Right kidney (tissue), 1 donor: ENCODE measurements around the gene APOL3.
"Not testable (repeated sequence)": the region's sequence is repeated elsewhere in the genome, so short reads cannot be mapped to it uniquely, and the experiment has no call there.

Source experiments
- DNase-seq: peaks from one replicate; pipeline ENCODE4 v3.0.0-alpha.2; 2016

APOL3 gene

DNA sequence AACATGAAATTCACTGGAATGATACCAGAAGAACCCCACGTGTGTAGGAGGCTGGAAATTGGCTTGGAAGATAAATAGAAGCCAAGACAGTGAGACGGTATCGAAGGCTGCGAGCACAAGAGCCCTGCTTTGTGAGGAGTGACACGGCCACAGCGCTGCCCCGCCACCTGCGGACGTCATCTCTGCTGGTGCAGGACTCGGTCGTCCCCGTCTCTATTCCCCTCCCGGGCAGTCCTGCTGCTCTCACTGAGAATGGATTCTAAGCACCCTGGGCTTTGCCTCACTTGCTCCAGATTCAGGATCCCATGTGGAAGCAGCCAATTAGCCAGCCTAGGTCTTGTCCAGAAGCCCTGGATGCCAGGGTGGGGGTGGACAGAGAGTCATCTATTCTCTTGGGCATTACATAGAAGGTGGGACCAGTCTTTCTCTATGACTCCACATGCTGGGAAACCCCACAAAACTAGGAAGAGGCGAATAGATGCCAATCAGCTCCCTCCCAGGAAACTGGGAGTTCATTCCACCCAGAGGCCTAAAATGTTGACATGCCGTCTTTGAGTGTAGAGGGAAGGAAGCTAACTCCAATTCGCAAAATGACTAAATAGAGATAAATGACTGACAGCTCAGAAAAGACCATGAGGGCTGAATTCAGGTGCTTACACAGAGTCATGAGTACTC lies 25.1 kb downstream of the APOL3 start:
- DNase-seq, result no peak

- DNase-seq, result no peak
Observed at GRCh38 chr22:36134182-36134581, 26.4 kb downstream of the APOL3 start.

- no peak for DNase-seq
Observed at GRCh38 chr22:36131907-36132306, 28.6 kb downstream of the APOL3 start.

DNA sequence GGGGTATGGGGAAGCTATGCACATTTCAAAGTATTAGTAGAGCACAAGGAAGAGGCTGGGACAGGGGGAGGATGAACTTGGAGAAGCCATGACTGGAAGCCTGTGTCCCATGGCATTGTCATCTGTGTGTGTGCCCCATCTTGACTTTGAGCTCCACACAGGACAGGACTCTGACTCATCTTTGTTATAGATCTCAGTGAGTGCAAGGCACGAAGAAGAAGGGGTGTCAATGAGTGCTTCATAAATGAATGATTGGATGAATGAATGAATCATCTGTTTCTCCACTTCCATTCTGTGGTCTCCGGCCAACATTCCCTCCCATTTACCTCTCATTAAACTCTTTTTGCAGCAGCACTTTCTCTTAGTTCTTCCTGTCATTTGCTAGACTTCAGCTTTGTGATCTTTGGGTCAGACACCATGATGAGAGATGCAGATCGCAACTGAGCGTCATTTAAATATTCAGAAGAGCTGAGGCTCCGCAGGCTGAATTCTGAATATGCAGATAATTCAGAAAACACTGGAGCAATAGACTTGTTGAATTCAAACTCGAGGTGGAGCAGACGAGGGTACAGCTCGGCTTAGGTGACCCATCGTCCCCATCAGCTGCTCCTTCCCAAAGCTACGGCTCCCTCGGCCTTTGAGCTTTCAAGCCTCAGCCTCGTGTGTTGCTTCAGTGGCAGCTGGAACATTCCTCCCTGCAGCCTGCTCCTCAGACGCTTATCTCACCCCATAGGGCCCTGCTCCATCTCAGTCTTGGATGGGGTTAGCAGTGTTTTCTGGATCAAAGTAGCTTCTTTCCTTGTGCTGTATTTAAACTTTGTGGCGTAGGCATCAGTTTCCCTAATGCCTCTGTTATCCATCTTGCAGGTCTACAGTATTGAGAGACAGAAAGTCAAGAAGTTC lies 30.8 kb downstream of the APOL3 start:
- no peak for DNase-seq

- DNase-seq, result no peak
Observed at GRCh38 chr22:36129071-36129470, 31.5 kb downstream of the APOL3 start.

DNA sequence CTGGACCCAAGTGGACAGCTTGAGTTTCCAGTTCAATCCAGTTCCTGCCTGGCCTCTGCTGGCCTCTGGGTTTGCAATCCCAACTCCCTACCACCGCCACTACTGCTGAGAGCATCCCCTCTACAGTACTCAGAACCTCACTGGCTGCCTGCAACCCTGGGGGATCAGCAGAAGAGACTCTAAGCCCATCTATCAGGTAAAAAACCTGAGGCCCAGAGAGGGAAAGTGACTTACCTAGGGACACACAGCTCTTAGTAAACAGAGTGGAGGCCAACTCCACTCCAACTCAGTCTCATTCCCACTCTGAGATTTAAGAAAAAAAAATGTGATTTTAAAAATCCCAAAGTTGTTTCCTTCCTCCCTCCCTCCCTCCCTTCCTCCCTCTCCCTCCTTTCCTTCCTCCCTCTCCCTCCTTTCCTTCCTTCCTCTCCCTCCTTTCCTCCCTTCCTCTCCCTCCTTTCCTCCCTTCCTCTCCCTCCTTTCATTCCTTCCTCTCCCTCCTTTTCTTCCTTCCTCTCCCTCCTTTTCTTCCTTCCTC lies 34.5 kb downstream of the APOL3 start:
- no peak for DNase-seq

DNA sequence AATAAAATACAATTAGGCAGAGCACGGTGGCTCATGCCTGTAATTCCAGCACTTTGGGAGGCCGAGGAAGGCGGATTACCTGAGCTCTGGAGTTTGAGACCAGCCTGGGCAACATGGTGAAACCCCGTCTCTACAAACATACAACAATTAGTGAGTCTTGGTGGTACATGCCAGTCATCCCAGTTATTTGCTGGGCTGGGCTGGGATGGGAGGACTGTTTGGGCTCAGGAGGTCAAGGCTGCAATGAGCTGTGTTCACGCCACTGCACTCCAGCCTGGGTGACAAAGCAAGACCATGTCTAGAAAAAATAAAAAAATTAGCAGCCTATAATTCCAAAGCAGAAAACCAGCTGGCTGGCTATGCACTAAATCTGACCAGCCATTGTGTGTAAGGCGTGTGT lies 35.1 kb downstream of the APOL3 start:
- no peak for DNase-seq

GRCh38 chr22:36124666-36125065 lies 35.9 kb downstream of the APOL3 start:
- DNase-seq, result no peak

DNA sequence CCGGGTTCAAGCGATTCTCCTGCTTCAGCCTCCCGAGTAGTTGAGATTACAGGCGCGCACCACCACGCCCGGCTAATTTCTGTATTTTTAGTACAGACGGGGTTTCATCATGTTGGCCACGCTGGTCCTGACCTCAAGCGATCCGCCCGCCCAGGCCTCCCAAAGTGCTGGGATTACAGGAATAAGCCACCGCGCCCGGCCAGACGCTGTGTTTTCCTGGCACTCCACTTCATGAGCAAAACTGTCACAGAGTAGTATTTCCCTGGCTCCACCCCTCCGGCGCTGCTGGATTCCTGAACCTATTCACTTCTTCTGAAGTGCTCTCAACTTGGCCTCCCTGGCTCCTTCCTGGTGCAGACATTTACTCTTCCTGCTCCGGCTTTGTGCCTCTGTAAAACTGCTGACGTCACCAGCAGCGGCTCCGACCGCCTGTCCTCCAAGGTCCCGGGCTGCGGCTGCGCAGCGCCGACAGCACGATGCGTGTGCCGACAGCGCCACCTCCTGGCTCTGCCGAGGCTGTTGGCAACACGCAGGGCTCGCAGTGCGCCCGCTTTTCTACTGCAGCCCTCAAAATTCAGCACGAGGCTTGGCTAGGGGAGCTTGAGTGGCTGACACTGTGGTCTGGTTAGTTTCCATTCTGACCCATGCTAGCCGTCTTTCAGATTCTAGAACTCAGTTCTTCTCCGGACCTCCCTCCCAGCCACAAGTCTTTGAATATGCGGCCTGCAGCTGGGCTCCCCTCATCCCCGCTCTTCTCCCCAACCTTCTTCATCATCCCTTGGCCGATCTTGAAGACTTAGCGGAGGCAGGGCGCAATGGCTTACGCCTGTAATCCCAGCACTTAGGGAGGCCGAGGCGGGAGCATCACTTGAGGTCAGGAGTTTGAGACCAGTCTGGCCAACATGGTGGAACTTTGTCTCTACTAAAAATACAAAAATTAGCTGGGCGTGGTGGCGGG lies 36.6 kb downstream of the APOL3 start:
- DNase-seq, result peak; percentile 87

DNA sequence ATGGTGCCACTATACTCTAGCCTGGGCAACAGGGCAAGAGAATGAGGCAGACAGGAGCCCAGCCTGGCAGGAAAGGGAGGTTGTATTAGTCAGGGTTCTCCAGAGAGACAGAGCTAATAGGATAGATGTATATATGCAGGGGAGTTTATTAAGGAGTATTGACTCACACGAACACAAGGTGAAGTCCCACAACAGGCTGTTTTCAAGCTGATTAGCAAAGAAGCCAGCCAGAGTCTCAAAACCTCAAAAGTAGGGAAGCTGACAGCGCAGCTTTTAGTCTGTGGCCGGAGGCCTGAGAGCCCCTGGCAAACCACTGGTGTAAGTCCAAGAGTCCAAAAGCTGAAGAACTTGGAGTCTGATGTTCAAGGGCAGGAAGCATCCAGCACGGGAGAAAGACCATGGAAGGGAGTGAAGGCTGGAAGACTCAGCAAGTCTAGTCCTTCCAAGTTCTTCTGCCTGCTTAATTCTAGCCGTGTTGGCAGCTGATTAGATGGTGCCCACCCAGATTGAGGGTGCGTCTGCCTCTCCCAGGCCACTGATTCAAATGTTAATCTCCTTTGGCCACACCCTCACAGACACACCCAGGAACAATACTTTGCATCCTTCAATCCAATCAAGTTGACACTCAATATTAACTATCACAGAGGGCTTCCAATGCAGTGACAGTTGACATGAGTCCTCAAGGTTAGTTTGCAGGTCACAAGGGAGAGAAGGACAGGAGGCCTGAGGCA lies 39.8 kb downstream of the APOL3 start:
- DNase-seq, result not testable (repeated sequence)

- no peak for DNase-seq
Observed at GRCh38 chr22:36117053-36117554, 43.5 kb downstream of the APOL3 start.

- no peak for DNase-seq
Observed at GRCh38 chr22:36116127-36116526, 44.4 kb downstream of the APOL3 start.

GRCh38 chr22:36113121-36113520 lies 47.4 kb downstream of the APOL3 start:
- no peak for DNase-seq

DNA sequence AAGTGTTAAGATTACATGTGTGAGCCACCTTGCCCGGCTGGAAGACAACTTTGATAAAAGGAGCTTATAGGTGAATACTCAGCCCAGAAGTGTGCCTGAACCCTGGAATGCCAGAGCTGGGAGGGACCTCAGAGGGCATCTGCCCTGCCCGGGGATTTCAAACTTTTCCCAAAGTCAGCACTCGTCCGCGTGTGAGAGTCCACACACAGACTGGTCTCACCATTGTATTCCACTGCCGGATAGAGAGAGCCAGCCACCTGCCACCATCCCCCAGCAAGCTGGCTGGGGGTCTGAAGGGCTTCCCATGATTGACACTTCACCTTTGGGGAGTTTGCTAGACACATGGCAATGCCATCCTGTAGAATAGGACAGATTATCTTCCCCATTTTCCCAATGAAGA lies 49.2 kb downstream of the APOL3 start:
- DNase-seq, result no peak

- peak; percentile 37 for DNase-seq
Observed at GRCh38 chr22:36110306-36110881, 50.2 kb downstream of the APOL3 start.

DNA sequence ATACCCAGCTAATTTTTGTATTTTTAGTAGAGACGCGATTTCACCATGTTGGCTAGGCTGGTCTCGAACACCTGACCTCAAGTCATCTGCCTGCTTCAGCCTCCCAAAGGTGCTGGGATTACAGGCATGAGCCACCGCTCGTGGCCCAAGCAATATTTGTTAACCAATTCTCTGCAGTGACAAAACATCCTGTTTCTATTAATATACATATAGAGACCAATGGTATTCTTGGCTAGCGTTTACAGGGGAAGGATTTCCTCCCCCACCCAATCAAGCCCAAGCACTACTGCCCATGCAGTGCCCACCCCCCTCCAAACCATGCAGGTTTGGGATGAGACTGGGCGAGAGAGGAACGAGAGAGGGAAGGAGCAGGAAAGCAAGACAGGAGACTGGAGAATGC lies 53.1 kb downstream of the APOL3 start:
- DNase-seq, result no peak

GRCh38 chr22:36106910-36107309 lies 53.6 kb downstream of the APOL3 start:
- no peak for DNase-seq

DNA sequence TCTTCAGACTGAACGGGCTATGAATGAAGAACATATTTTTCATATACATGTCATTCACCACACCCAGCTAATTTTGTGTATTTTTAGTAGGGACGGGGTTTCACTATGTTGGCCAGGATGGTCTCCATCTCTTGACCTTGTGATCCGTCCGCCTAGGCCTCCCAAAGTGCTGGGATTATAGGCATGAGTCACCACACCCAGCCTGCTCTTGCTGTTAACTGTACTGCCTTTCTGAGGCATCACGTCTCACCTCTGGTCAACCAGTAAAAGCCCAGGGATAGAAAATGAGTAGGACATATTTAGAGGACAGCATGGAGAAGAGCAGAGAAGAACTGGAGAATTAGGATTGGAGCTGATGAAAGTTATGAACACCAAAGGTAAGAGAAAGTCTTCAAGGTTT lies 55.6 kb downstream of the APOL3 start:
- DNase-seq, result no peak

DNA sequence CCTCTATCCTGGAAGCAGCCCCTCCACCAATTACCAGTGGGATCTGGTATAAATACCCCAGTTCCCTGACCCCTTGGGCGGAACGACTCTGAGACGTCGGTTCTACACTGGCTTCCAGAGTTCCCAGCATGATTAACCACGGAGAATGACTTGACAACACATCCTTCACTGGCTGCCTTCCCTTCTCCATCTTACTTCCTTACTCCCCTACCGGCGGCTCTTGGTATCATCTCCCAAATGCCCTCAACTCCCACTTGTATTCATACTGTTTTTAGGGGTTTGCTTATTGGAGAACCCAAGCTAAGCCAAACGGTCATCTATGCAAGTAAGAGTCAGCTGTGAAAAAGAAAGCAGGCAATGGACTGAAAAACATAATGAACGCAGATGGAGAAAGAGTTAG lies 56.1 kb downstream of the APOL3 start:
- DNase-seq, result no peak

- DNase-seq, result no peak
Observed at GRCh38 chr22:36103891-36104290, 56.7 kb downstream of the APOL3 start.

GRCh38 chr22:36102995-36103394 lies 57.6 kb downstream of the APOL3 start:
- no peak for DNase-seq
